ENCODE results near the gene AATF.

GRCh38 chr17:37043201-37043600 is 94.4 kb downstream of the AATF start:
- no peak for TF ChIP-seq MAFK (IDR thresholded peaks at IDR 0.05; ENCODE audit: partially characterized antibody)
- TF ChIP-seq CTCF (IDR thresholded peaks at IDR 0.05): no peak
- TF ChIP-seq, protein P1, sequence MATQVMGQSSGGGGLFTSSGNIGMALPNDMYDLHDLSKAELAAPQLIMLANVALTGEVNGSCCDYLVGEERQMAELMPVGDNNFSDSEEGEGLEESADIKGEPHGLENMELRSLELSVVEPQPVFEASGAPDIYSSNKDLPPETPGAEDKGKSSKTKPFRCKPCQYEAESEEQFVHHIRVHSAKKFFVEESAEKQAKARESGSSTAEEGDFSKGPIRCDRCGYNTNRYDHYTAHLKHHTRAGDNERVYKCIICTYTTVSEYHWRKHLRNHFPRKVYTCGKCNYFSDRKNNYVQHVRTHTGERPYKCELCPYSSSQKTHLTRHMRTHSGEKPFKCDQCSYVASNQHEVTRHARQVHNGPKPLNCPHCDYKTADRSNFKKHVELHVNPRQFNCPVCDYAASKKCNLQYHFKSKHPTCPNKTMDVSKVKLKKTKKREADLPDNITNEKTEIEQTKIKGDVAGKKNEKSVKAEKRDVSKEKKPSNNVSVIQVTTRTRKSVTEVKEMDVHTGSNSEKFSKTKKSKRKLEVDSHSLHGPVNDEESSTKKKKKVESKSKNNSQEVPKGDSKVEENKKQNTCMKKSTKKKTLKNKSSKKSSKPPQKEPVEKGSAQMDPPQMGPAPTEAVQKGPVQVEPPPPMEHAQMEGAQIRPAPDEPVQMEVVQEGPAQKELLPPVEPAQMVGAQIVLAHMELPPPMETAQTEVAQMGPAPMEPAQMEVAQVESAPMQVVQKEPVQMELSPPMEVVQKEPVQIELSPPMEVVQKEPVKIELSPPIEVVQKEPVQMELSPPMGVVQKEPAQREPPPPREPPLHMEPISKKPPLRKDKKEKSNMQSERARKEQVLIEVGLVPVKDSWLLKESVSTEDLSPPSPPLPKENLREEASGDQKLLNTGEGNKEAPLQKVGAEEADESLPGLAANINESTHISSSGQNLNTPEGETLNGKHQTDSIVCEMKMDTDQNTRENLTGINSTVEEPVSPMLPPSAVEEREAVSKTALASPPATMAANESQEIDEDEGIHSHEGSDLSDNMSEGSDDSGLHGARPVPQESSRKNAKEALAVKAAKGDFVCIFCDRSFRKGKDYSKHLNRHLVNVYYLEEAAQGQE (IDR thresholded peaks at IDR 0.05): no peak
- TF ChIP-seq CBX2 (IDR thresholded peaks at IDR 0.05; ENCODE audit: borderline replicate concordance, low read depth): no peak
- TF ChIP-seq USF2 (IDR thresholded peaks at IDR 0.05): no peak
- no peak for TF ChIP-seq TP53 (CRISPR knock-in tag; IDR thresholded peaks at IDR 0.05)
- TF ChIP-seq JUNB (IDR thresholded peaks at IDR 0.05): no peak
- TF ChIP-seq RARB (CRISPR knock-in tag; IDR thresholded peaks at IDR 0.05): no peak
